Adrenal gland (tissue), 12 donors: ENCODE results near the gene ASAP2. TPM values are rescaled to one million over a fixed set of nuclear protein-coding genes. Genes with fewer than 3 reads are reported as not detected.

ENCODE experiments used
- DNase-seq, 7 donors: peaks; one replicate each; pipeline ENCODE4 v3.0.0-alpha.2; 2019 to 2020
- H3K27ac ChIP-seq, 5 donors: fragments of 200-600 bp; sonication (generic) in 4 of 5; 1 replicate in 3 of 5; 2 replicates in 2 of 5; pipeline versions ENCODE4 v1.5.1 to v1.8.0; 2016 to 2020; ENCODE audit warnings: mild to moderate bottlenecking in 1 of 5
- H3K27me3 ChIP-seq: fragments of 200-600 bp; 2 replicates; pipeline ENCODE4 v1.8.0; 2021
- H3K36me3 ChIP-seq, 2 donors: fragments of 200-600 bp; replicated peaks in 1 of 2; 1 replicate in 1 of 2; 2 replicates in 1 of 2; pipeline versions ENCODE4 v1.5.1 to v1.8.0; 2018 to 2022
- H3K4me1 ChIP-seq, 2 donors: fragments of 200-600 bp; replicated peaks in 1 of 2; 1 replicate in 1 of 2; 2 replicates in 1 of 2; pipeline versions ENCODE4 v1.5.1 to v1.8.0; 2018 to 2021
- H3K4me3 ChIP-seq, 4 donors: fragments of 200-600 bp; sonication (generic) in 3 of 4; one replicate each; pipeline ENCODE4 v1.5.1; 2016 to 2018
- H3K9me3 ChIP-seq, 3 donors: fragments of 200-600 bp; sonication (generic) in 1 of 3; replicated peaks in 1 of 3; 1 replicate in 2 of 3; 2 replicates in 1 of 3; pipeline versions ENCODE4 v1.5.1 to v1.8.0; 2016 to 2021
- POLR2A ChIP-seq, 2 donors: fragments of 450-650 bp; IDR thresholded peaks; one replicate each; pipeline ENCODE4 v1.6.1; 2017; ENCODE audit warnings: antibody characterized with exemption in 2 of 2, mild to moderate bottlenecking in 2 of 2, moderate library complexity in 1 of 2
- WGBS, 4 donors: extraction: QIAGEN DNeasy Blood & Tissue Kit in 2 of 4; methylation state at CpG; one replicate each; pipeline versions ENCODE4 v1.1.5 to v1.1.7; 2013 to 2017; 5-methylcytosine and 5-hydroxymethylcytosine counted together
- intact Hi-C, 2 donors: fragments of 100-400 bp; cut with DNase I; formaldehyde crosslinking; loops; one replicate each; pipeline versions ENCODE4 v1.14.1 to v1.15.0; 2022 to 2023
- polyA plus RNA-seq, 3 donors: library from polyadenylated mRNA; stranded (reverse); fragments of 200-250 nt in 2 of 3; fragments of 350-450 nt in 1 of 3; fragmentation: Illumina TruSeq in 1 of 3; extraction: RNeasy Lipid Tissue Mini Kit (QIAGEN cat#74804) in 1 of 3; gene quantifications; one replicate each; pipeline ENCODE4 v1.2.3, GENCODE V29; 2013 to 2014
- total RNA-seq, 9 donors: library from RNA; depleted of rRNA in 4 of 9; stranded (reverse); fragments of >200 nt in 4 of 9; fragments of 120-200 nt in 1 of 9; fragmentation: NEBNext Ultra II Directional in 1 of 9; extraction: Animal tissue kit (Norgen Biotek cat#: 25700) in 1 of 9; gene quantifications; one replicate each; pipeline versions ENCODE4 v1.1.0 to v1.2.4, GENCODE V29; 2013 to 2023
- TF ChIP-seq, protein P1 (sequence below), 6 experiments: fragments of 450-650 bp in 4 of 6; fragments of 200-600 bp in 2 of 6; sonication (generic) in 1 of 6; IDR thresholded peaks; 1 replicate in 5 of 6; 2 replicates in 1 of 6; pipeline versions ENCODE4 v1.5.1 to v1.8.0; 2016 to 2021; ENCODE audit warnings: antibody characterized with exemption in 6 of 6, mild to moderate bottlenecking in 2 of 6, moderate library complexity in 1 of 6
- donor health status: healthy with polysubstance abuse.
- donor health status: Bipolar disorder and iron deficiency.
- donor health status: DM: yes; HTN: yes; CAD: no.
- donor health status: DM: no; HTN: no; CAD: no.
- donor health status: DM: no; HTN: no; CAD: no.
- donor health status: DM: yes; HTN: yes; CAD: no.

The ASAP2 gene
- total and polyA plus RNA-seq, 12 donors = 5.4 to 12.9 (median 7.7) TPM

- H3K36me3 ChIP-seq = no peaks in the 10 kb centered on the region
- intact Hi-C loops = no loop called here
- H3K4me3 ChIP-seq = no peak overlapping the region
- H3K27ac ChIP-seq = no peak overlapping the region
- WGBS, 4 donors = 72 to 86% (median 78%) methylated on average over 8 to 9 of the region's 9 CpGs
- H3K27me3 ChIP-seq = no peaks in the 10 kb centered on the region
- H3K9me3 ChIP-seq = no peaks in the 10 kb centered on the region
- TF ChIP-seq, protein P1, sequence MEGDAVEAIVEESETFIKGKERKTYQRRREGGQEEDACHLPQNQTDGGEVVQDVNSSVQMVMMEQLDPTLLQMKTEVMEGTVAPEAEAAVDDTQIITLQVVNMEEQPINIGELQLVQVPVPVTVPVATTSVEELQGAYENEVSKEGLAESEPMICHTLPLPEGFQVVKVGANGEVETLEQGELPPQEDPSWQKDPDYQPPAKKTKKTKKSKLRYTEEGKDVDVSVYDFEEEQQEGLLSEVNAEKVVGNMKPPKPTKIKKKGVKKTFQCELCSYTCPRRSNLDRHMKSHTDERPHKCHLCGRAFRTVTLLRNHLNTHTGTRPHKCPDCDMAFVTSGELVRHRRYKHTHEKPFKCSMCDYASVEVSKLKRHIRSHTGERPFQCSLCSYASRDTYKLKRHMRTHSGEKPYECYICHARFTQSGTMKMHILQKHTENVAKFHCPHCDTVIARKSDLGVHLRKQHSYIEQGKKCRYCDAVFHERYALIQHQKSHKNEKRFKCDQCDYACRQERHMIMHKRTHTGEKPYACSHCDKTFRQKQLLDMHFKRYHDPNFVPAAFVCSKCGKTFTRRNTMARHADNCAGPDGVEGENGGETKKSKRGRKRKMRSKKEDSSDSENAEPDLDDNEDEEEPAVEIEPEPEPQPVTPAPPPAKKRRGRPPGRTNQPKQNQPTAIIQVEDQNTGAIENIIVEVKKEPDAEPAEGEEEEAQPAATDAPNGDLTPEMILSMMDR (IDR thresholded peaks at IDR 0.05) = no peak
- no peak for TF ChIP-seq POLR2A (IDR thresholded peaks at IDR 0.05)
- no peak for DNase-seq
- peaks cover 0 to 3% of the 10 kb centered on the region in 2 donors for H3K4me1 ChIP-seq
Observed at GRCh38 chr2:9222239-9222892, 15.8 kb downstream of the ASAP2 start.

- no peaks in the 10 kb centered on the region for H3K27me3 ChIP-seq
Observed at GRCh38 chr2:9222893-9223287, 16.3 kb downstream of the ASAP2 start.

GRCh38 chr2:9225806-9226205, 19.2 kb downstream of the ASAP2 start:
- peak in 1 of 7 donors; percentile 20 for DNase-seq

More at GRCh38 chr2:9222893-9223287, 16.3 kb downstream of the ASAP2 start:
- H3K9me3 ChIP-seq = no peaks in the 10 kb centered on the region
- H3K4me1 ChIP-seq = peaks cover 0 to 8% of the 10 kb centered on the region in 2 donors
- DNase-seq = no peak
- intact Hi-C loops = no loop called here
- 86 to 94% (median 90%) methylated on average over 2 of the region's 2 CpGs for WGBS, 4 donors
- no peaks in the 10 kb centered on the region for H3K36me3 ChIP-seq
- TF ChIP-seq POLR2A (IDR thresholded peaks at IDR 0.05) = no peak
- TF ChIP-seq, protein P1 (IDR thresholded peaks at IDR 0.05) = no peak
- H3K27ac ChIP-seq = no peak overlapping the region
- H3K4me3 ChIP-seq = no peak overlapping the region

More at GRCh38 chr2:9225806-9226205, 19.2 kb downstream of the ASAP2 start:
- H3K36me3 ChIP-seq = no peaks in the 10 kb centered on the region
- peaks cover 0 to 25% of the 10 kb centered on the region in 2 donors for H3K4me1 ChIP-seq
- no peak for TF ChIP-seq POLR2A (IDR thresholded peaks at IDR 0.05)
- TF ChIP-seq, protein P1 (IDR thresholded peaks at IDR 0.05) = no peak
- intact Hi-C loops = no loop called here
- H3K9me3 ChIP-seq = no peaks in the 10 kb centered on the region
- no peaks in the 10 kb centered on the region for H3K27me3 ChIP-seq
- no peak overlapping the region for H3K4me3 ChIP-seq
- 75 to 91% (median 83%) methylated on average over 10 of the region's 10 CpGs for WGBS, 4 donors
- H3K27ac ChIP-seq = peak overlapping the region in 1 of 5 donors; percentile 42
